NCI-H1048 (cell line): ENCODE results near the gene NADSYN1.
A peak's percentile ranks its signal among the peaks of the same experiment; 100 is the strongest.
"Not testable (repeated sequence)": the region's sequence is repeated elsewhere in the genome, so short reads cannot be mapped to it uniquely, and the experiment has no call there.

Experiments used
- DNase-seq: peaks from one replicate; lab custom pipeline; 2025; lab: John Stamatoyannopoulos, UW

Gene NADSYN1

DNA sequence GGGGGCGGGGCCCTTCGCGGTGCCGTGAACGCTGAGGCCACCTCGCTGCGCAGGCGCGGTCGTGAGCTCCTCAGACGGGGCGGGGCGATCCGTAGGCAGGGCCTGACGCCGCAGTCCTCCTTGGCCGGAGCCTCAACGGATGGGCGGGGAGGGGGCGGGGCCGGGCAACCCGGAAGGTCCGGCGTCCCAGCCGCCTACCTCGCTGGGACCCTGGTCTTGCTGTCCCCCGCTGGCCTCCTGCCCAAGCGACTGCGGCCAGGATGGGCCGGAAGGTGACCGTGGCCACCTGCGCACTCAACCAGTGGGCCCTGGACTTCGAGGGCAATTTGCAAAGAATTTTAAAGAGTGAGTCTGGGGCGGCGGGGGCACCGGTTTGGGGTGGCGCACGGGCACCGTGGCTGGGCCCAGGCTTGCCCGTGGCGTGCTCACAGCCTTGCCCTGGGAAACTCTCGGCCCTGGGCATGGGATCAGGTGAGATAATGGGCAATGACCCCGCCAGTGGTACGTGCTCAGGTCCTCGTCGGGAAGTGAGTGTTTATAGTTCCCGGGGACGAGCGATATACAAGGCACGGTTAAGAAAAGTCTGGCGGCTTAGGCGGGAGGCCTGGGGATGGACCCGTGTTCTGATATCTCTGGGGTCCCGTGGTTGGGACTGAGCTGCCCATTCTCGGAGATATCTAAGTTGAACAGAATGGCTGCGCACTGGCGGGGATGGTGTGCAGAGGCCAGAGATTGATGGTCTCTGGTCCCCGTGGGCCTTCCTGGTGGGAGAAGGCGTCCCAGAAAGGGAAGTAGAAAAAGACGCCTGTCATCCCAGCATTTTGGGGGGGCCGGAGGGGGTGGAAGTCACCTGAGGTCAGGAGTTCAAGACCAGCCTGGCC lies at the start of gene NADSYN1:
Gene NADSYN1 (plus strand): TSS at position 167 of the 881 bp plus-strand sequence. CDS start 94 bp downstream, at position 261.
- peak; percentile 88 for DNase-seq

DNA sequence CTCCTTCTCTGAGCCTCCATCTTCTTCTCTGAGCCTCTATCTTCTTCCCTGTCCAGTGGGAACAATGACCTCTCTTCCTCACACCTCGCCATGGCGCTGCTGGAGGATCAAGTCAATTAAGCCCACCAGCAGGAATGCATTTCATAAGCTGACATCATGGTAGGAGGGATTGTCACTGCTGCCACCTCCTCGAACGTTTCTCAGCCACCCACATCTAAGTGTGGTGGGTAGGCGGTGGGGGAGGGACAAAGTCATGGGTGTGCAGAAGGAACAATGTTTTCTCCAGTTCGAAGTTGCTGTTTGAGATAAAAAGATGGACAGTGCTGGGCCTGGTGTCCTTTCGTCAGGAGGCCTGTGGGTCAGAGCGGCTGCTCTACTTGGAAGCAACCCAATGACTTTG lies 48.8 kb upstream of the NADSYN1 start:
- no peak for DNase-seq

DNA sequence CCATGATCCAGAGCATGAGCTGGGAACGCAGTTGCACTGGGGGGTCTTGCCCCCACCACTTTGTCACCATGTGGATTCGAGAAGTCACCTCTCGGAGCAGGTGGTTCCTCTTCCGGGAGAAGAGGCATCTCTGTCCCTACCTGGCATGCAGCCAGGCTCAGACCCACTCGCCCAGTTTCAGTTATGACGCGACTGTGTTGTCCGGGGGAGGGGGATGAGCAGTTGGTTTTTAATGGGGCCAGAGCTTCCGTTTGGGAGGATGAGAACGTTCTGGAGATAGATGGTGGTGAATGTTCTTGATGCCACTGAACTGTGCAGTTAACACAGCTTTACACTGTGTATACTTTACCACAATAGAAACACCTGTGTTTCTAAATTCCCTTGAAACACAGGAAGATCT lies 46.3 kb upstream of the NADSYN1 start:
- DNase-seq, result no peak

- no peak for DNase-seq
Observed at GRCh38 chr11:71407356-71407755, 45.6 kb upstream of the NADSYN1 start.

DNA sequence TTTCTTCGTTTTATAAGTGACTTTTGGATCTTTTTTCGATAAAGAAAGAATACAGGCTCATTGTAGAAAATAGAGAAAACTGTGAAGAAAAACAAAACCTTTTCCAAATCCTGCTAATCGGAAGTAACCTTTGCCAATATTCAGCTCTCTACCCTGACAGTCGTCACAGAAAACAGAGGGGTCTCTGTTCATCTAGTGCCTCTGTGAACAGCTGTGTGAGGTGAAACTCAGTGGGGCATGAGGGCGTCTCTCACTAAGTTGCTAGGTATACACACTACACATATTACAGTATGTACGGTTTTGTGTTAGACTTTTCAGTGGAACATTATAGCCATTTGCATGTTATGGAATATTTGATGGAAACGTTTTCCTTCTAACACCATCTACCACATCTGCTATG lies 44.2 kb upstream of the NADSYN1 start:
- no peak for DNase-seq

DNA sequence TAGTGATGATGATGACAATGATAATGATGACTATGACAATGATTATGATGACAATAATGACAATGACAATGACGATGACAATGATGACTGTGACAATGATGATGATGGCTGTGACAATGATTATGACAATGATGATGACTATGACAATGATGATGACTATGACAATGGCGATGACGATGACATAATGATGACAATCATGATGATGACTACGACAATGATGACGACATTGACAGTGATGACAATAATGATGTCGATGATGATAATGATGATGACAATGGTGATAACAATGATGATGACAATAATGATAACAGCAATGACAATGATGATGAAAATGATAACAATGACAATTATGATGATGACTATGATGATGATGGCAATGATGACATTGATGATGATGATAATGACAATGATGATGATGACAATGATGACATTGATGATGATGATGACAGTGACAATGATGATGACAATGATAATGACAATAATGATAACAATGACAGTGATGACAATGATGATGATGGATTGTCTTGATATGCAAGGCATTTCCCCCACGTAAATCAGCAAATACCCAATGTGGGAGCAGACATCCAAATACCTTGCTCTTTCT lies 42.5 kb upstream of the NADSYN1 start:
- no peak for DNase-seq

GRCh38 chr11:71414645-71415044 lies 38.4 kb upstream of the NADSYN1 start:
- no peak for DNase-seq

GRCh38 chr11:71418643-71419042 lies 34.4 kb upstream of the NADSYN1 start:
- no peak for DNase-seq

GRCh38 chr11:71420455-71421241 lies 32.4 kb upstream of the NADSYN1 start:
- no peak for DNase-seq

DNA sequence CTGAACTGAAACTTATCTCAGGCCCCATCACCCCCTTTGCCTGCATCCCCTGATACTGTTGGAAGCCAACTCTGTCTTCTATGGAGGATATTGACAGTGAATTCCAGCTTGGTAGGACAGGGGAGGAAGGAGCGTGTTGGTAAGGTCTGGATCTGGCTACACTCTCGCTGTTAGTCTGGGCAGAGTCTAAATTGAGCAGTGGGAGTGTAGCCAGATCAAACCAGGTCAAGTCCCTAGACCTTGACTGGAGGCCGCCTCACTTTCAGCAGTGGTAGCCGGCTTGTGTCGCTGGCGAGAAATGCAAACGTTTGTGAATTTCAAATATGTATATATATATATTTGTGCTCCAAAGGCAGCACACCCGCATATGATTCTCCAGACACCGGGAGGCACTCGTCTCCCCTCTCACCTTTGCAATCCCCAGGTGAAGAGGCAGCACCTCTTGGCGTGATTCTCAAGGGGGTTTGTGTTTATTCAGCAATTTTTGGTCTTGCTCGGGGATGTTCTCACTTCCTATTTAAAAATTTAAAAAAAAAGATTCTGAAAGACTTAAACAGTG lies 31.5 kb upstream of the NADSYN1 start:
- no peak for DNase-seq

DNA sequence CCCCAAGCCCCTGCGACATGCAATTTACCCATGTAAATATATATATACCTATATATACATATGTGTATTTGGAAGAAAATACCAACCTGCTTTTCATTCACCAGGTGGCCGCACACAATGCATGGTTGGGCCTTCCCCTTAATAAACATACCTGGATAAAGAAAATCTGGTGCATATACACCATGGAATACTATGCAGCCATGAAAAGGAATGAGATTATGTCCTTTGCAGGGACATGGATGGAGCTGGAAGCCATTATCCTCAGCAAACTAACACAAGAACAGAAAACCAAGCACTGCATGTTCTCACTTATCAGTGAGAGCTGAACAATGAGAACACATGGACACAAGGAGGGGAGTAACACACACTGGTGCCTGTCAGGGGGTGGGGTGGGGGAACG lies 30.7 kb upstream of the NADSYN1 start:
- DNase-seq, result not testable (repeated sequence)

- DNase-seq, result no peak
Observed at GRCh38 chr11:71423181-71423790, 29.7 kb upstream of the NADSYN1 start.

DNA sequence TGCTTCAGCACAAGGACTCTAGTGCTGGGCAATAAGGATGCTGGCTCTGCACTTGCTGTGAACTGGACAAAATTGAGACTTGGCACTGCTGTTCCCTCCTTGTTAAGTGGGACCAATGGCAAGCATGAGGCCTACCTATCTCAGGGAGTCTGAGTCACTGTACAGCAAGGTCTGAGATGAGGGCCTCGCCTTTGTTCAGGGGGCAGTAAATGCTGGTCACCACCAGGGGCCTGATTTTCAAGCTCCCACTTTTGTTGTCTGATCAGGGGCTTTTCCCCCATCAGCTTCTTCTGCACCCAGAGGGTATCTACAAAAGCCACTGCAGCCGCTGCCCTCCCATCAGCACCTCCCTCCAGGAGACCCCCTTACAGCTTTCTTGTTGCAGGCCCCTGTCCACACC lies 27.6 kb upstream of the NADSYN1 start:
- DNase-seq, result no peak

GRCh38 chr11:71425860-71426259 lies 27.1 kb upstream of the NADSYN1 start:
- DNase-seq, result no peak

- DNase-seq, result no peak
Observed at GRCh38 chr11:71426413-71426812, 26.6 kb upstream of the NADSYN1 start.

DNA sequence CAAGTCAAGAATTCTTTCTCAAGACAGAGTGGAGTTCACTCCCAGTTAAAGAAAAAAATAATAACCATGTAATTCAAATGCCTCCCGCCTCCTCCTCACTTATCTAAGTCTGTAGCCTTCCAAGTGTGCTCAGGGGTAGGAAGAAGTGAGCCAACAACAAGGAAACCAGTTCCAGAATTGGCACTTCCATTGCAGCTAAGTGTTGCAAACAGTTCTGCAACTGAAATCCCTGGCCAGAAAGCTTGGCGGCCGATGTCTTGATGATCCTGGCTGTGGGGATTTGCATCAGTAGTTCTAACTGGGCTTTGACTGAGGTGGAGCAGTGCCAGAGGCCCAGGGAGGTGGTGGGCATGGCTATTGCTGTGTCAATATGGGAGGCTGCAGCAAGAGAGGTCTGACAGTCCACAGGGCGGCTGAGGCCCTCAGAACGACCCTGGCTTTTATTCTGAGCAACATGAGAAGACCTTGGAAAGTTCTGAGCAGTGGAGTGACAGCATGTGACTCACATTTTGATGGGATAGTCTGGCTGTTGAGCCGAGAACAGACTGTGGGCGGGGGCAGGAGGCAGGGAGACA lies 24.1 kb upstream of the NADSYN1 start:
- DNase-seq, result no peak

GRCh38 chr11:71429701-71430100 lies 23.3 kb upstream of the NADSYN1 start:
- no peak for DNase-seq

DNA sequence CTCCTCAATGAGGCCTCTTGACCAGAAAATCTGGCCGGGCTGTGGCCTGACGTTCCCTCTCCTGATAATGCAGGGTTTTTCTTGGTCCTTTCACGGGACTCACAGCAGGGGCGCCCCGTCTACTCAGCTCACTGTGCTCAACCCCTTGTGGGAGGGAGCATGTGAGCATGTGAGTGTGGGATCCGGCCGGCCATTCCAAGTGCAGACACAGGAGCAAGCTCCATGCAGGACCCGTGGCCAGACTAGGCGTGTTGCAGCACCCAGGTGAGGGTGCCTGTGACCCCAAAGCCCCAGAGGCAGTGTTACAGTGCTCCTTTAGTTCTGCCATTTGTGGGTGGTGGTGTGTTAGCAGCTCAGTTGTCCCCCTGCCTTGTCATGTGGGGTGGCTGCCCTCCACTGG lies 22.8 kb upstream of the NADSYN1 start:
- no peak for DNase-seq

- DNase-seq, result no peak
Observed at GRCh38 chr11:71431271-71431670, 21.7 kb upstream of the NADSYN1 start.

DNA sequence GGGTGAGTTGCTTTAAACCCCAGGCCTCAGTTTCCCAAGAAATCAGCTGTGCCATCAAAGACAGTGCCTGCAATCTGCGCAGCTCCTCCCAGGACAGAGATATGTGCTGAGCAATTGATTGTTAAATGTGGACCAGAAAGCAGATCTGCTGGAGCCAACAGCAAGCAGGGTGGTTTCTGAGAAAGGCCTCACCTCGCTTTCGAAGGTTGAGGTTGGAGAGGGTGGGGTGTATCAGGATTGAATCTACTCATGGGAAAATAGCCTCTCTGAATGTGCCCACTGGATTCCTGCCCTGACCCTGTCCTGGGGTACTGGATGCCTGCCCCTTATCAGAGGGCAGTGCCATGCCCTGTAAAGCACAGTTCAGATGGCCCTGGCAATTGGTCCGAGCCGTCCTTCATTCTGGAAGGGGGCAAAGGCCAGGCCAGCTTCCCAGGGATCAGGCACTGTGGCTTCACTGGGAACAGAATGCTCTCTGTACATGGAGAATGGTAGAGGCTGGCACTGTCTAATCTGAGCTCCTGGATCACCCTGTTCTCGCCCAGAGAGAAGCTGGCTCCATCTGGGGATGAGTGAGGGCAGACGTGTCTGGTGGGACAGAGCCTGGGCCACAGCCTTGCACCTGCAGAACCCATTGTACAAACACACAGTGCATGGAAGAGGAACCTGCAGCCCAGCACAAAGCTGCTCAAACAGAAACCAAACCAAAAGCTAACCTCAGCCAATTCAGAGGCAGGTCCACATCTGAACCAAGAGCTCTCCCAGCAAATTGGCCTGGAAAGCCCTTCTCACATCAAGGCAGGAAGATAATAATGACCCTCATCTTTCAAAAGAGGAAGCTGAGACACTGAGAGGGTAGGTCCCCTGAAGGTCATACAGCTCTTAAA lies 20.0 kb upstream of the NADSYN1 start:
- no peak for DNase-seq
